HG02870 (cell line): ENCODE results near the gene KRTAP9-4.
"Not testable (repeated sequence)": the region's sequence is repeated elsewhere in the genome, so short reads cannot be mapped to it uniquely, and the experiment has no call there.

Experiments used
- ATAC-seq: cut with Tn5 transposase; IDR thresholded peaks from one replicate; pipeline ENCODE4 v1.9.1; 2021; ENCODE audit warnings: mild to moderate bottlenecking, moderate library complexity; ENCODE audit not compliant: unreplicated experiment

Gene KRTAP9-4

GRCh38 chr17:41264599-41264998 lies 15.1 kb downstream of the KRTAP9-4 start:
- ATAC-seq = no peak

GRCh38 chr17:41265078-41265477 lies 15.6 kb downstream of the KRTAP9-4 start, which contains the start of gene KRTAP9-6:
TSS of gene KRTAP9-6 (plus strand) at chr17:41265378. CDS start at chr17:41265378, 0 bp downstream.
- ATAC-seq = no peak

GRCh38 chr17:41267711-41268110 lies 18.2 kb downstream of the KRTAP9-4 start:
- no peak for ATAC-seq

GRCh38 chr17:41271323-41271722 lies 21.8 kb downstream of the KRTAP9-4 start:
- not testable (repeated sequence) for ATAC-seq

- no peak for ATAC-seq
These were observed 22.4 kb downstream of the KRTAP9-4 start for GRCh38 chr17:41271858-41272257.

- not testable (repeated sequence) for ATAC-seq
These were observed 26.2 kb downstream of the KRTAP9-4 start, which contains the start of gene KRTAP9-7 for GRCh38 chr17:41275648-41276190. TSS of gene KRTAP9-7 (plus strand) at chr17:41275698. CDS start at chr17:41275698, 0 bp downstream.

- no peak for ATAC-seq
These were observed 28.9 kb downstream of the KRTAP9-4 start for GRCh38 chr17:41278176-41278955.

- no peak for ATAC-seq
These were observed 34.6 kb downstream of the KRTAP9-4 start for GRCh38 chr17:41284043-41284442.

GRCh38 chr17:41284546-41284945 lies 35.1 kb downstream of the KRTAP9-4 start:
- no peak for ATAC-seq

- ATAC-seq = no peak
These were observed 37.6 kb downstream of the KRTAP9-4 start for GRCh38 chr17:41287050-41287449.

- ATAC-seq = no peak
These were observed 44.5 kb downstream of the KRTAP9-4 start for GRCh38 chr17:41294016-41294415.

GRCh38 chr17:41296846-41297245 lies 47.4 kb downstream of the KRTAP9-4 start:
- ATAC-seq = no peak

- no peak for ATAC-seq
These were observed 49.1 kb downstream of the KRTAP9-4 start for GRCh38 chr17:41298458-41299135.
